Activated T-helper 1 cell treated with anti-CD3 and anti-CD28 coated beads, Interleukin-12 subunit alpha, Interleukin-12 subunit beta, Interleukin-2, Interleukin-4 antibody, amounts not matched to agents 30 ng/mL and 10 ng/mL and 1 ng/mL, durations not matched to agents 14 hours and 24 hours and 36 hours (primary cell): ENCODE measurements around the gene HBZ. TPM values are rescaled to one million over a fixed set of nuclear protein-coding genes. Genes with fewer than 3 reads are reported as not detected.
"Not testable (repeated sequence)": the region's sequence is repeated elsewhere in the genome, so short reads cannot be mapped to it uniquely, and the experiment has no call there.

Experiments used
- DNase-seq: peaks from one replicate; pipeline ENCODE4 v3.0.0; 2021; ENCODE audit warnings: low spot score
- H3K27ac Mint-ChIP-seq: one replicate; pipeline ENCODE4 v1.8.0; 2021; ENCODE audit warnings: mild to moderate bottlenecking, mixed read lengths
- H3K27me3 Mint-ChIP-seq: one replicate; pipeline ENCODE4 v1.8.0; 2022; ENCODE audit warnings: mild to moderate bottlenecking, moderate library complexity, mixed read lengths; ENCODE audit not compliant: insufficient read depth
- H3K36me3 Mint-ChIP-seq: one replicate; pipeline ENCODE4 v1.8.0; 2021; ENCODE audit warnings: low read depth, mixed read lengths
- H3K4me1 Mint-ChIP-seq: one replicate; pipeline ENCODE4 v1.8.0; 2021; ENCODE audit warnings: low read depth, mixed read lengths
- H3K4me3 Mint-ChIP-seq: one replicate; pipeline ENCODE4 v1.8.0; 2021; ENCODE audit warnings: mild to moderate bottlenecking, moderate library complexity, mixed read lengths
- H3K9me3 Mint-ChIP-seq: one replicate; pipeline ENCODE4 v1.8.0; 2021; ENCODE audit warnings: mixed read lengths
- intact Hi-C: fragments of 100-400 bp; cut with micrococcal nuclease; formaldehyde crosslinking; loops from one replicate; pipeline ENCODE4 v1.15.1; 2024
- total RNA-seq: library from RNA; stranded (reverse); gene quantifications from 2 replicates; pipeline ENCODE4 v1.2.3, GENCODE V29; 2022

HBZ gene
- total RNA-seq, 1 donor from 2014 or later = not detected

GRCh38 chr16:162271-162991, 10.0 kb downstream of the HBZ start:
- H3K9me3 Mint-ChIP-seq = no peaks in the 10 kb centered on the region
- intact Hi-C loops = no loop called here
- DNase-seq = no peak
- no peaks in the 10 kb centered on the region for H3K36me3 Mint-ChIP-seq
- no peak overlapping the region for H3K4me3 Mint-ChIP-seq
- peaks cover 35% of the 10 kb centered on the region for H3K27me3 Mint-ChIP-seq
- no peaks in the 10 kb centered on the region for H3K4me1 Mint-ChIP-seq
- H3K27ac Mint-ChIP-seq = no peak overlapping the region

- H3K9me3 Mint-ChIP-seq, DNase-seq, H3K27ac Mint-ChIP-seq, H3K4me1 Mint-ChIP-seq, intact Hi-C loops, H3K4me3 Mint-ChIP-seq, H3K36me3 Mint-ChIP-seq: not testable (repeated sequence)
- peaks cover 41% of the 10 kb centered on the region for H3K27me3 Mint-ChIP-seq
Observed at GRCh38 chr16:163139-163538, 10.7 kb downstream of the HBZ start.

GRCh38 chr16:163696-164095, 11.3 kb downstream of the HBZ start:
- H3K9me3 Mint-ChIP-seq, intact Hi-C loops, H3K4me1 Mint-ChIP-seq, DNase-seq, H3K4me3 Mint-ChIP-seq, H3K36me3 Mint-ChIP-seq, H3K27ac Mint-ChIP-seq: not testable (repeated sequence)
- H3K27me3 Mint-ChIP-seq = peaks cover 42% of the 10 kb centered on the region

GRCh38 chr16:164134-164823, 11.8 kb downstream of the HBZ start:
- H3K4me1 Mint-ChIP-seq, intact Hi-C loops: not testable (repeated sequence)

GRCh38 chr16:164827-165538, 12.5 kb downstream of the HBZ start:
- H3K4me1 Mint-ChIP-seq = peaks cover under 1% of the 10 kb centered on the region
- H3K36me3 Mint-ChIP-seq = no peaks in the 10 kb centered on the region
- H3K4me3 Mint-ChIP-seq = no peak overlapping the region
- H3K9me3 Mint-ChIP-seq = no peaks in the 10 kb centered on the region
- no peak for DNase-seq
- H3K27ac Mint-ChIP-seq = no peak overlapping the region
- H3K27me3 Mint-ChIP-seq = peaks cover 44% of the 10 kb centered on the region
- intact Hi-C loops = no loop called here

More at GRCh38 chr16:164134-164823, 11.8 kb downstream of the HBZ start:
- H3K4me3 Mint-ChIP-seq, H3K9me3 Mint-ChIP-seq, H3K36me3 Mint-ChIP-seq, H3K27ac Mint-ChIP-seq, DNase-seq: not testable (repeated sequence)
- peaks cover 42% of the 10 kb centered on the region for H3K27me3 Mint-ChIP-seq

GRCh38 chr16:165539-166374, 13.3 kb downstream of the HBZ start, which contains the start of gene HBM:
Gene HBM (plus strand): TSS chr16:165978. CDS start chr16:165998, 20 bp downstream.
- Mint-ChIP-seq H3K27ac (no peak within 1 kb of the TSS), H3K36me3 (no peaks in the 10 kb centered on the region), H3K4me3 (no peak within 1 kb of the TSS), H3K9me3 (no peaks in the 10 kb centered on the region), H3K27me3 (peaks cover 49% of the 10 kb centered on the region), H3K4me1 (peaks cover 5% of the 10 kb centered on the region)
- intact Hi-C loops = loop anchor here (2.0 kb wide), 1 partner anchor 15 kb away; the partner anchor contains the start of gene HBQ1
- no peak for DNase-seq

GRCh38 chr16:166375-167121, 14.1 kb downstream of the HBZ start:
- intact Hi-C loops = loop anchor here (2.0 kb wide), 1 partner anchor 14 kb away; the partner anchor contains the start of gene HBQ1
- no peak for DNase-seq
- peak overlapping the region; percentile 55 for H3K27ac Mint-ChIP-seq
- H3K27me3 Mint-ChIP-seq = peaks cover 50% of the 10 kb centered on the region
- no peaks in the 10 kb centered on the region for H3K36me3 Mint-ChIP-seq
- H3K4me1 Mint-ChIP-seq = peaks cover 5% of the 10 kb centered on the region
- no peak overlapping the region for H3K4me3 Mint-ChIP-seq
- no peaks in the 10 kb centered on the region for H3K9me3 Mint-ChIP-seq

GRCh38 chr16:167122-167690, 14.8 kb downstream of the HBZ start:
- peaks cover 51% of the 10 kb centered on the region for H3K27me3 Mint-ChIP-seq
- peaks cover 5% of the 10 kb centered on the region for H3K4me1 Mint-ChIP-seq
- no peaks in the 10 kb centered on the region for H3K9me3 Mint-ChIP-seq
- H3K27ac Mint-ChIP-seq = peak overlapping the region; percentile 55
- no peak for DNase-seq
- intact Hi-C loops = loop anchor here (2.0 kb wide), 1 partner anchor 14 kb away; the partner anchor contains the start of gene HBQ1
- no peaks in the 10 kb centered on the region for H3K36me3 Mint-ChIP-seq
- H3K4me3 Mint-ChIP-seq = no peak overlapping the region

GRCh38 chr16:168424-168823, 16.0 kb downstream of the HBZ start:
- Mint-ChIP-seq H3K27ac (no peak overlapping the region), H3K4me1 (peaks cover 5% of the 10 kb centered on the region), H3K4me3 (no peak overlapping the region), H3K9me3 (no peaks in the 10 kb centered on the region), H3K27me3 (peaks cover 47% of the 10 kb centered on the region), H3K36me3 (no peaks in the 10 kb centered on the region)
- intact Hi-C loops = no loop called here
- no peak for DNase-seq

- no peak for DNase-seq
- no peak overlapping the region for H3K27ac Mint-ChIP-seq
- H3K9me3 Mint-ChIP-seq = no peaks in the 10 kb centered on the region
- H3K4me1 Mint-ChIP-seq = peaks cover 5% of the 10 kb centered on the region
- H3K4me3 Mint-ChIP-seq = no peak overlapping the region
- no peaks in the 10 kb centered on the region for H3K36me3 Mint-ChIP-seq
- intact Hi-C loops = no loop called here
- H3K27me3 Mint-ChIP-seq = peaks cover 49% of the 10 kb centered on the region
Observed at GRCh38 chr16:169014-169413, 16.6 kb downstream of the HBZ start.

- H3K4me3 Mint-ChIP-seq = not testable (repeated sequence)
- H3K27me3 Mint-ChIP-seq = peaks cover 58% of the 10 kb centered on the region
Observed at GRCh38 chr16:170088-170507, 17.7 kb downstream of the HBZ start.

More at GRCh38 chr16:170088-170507, 17.7 kb downstream of the HBZ start:
- H3K27ac Mint-ChIP-seq, H3K4me1 Mint-ChIP-seq, H3K36me3 Mint-ChIP-seq, intact Hi-C loops, DNase-seq, H3K9me3 Mint-ChIP-seq: not testable (repeated sequence)
